Fibroblast of lung (primary cell): Measurements from ENCODE around the gene HIVEP3.

Experiments used
- CTCF ChIP-seq, 2 donors: IDR thresholded peaks in 1 of 2; conservative IDR thresholded peaks in 1 of 2; 1 replicate in 1 of 2; 2 replicates in 1 of 2; pipeline ENCODE4 v1.5.1; 2011 to 2012; ENCODE audit warnings: low read length in 2 of 2, control low read depth in 1 of 2, inconsistent platforms in 1 of 2, low read depth in 1 of 2, mild to moderate bottlenecking in 1 of 2
- EZH2 ChIP-seq: IDR thresholded peaks from 2 replicates; pipeline ENCODE4 v1.5.1; 2012; ENCODE audit warnings: low read length, control low read depth, mild to moderate bottlenecking; ENCODE audit errors: missing control alignments

- TF ChIP-seq EZH2 (no peak), CTCF (conservative IDR thresholded peaks at IDR 0.05 in 1 of 2, IDR thresholded peaks at IDR 0.05 in 1 of 2; ENCODE audit: low read depth in 1 of 2, low read length in 2 of 2) (no peak)
These were observed 166.8 kb downstream of the HIVEP3 start for GRCh38 chr1:41751804-41752513.
